ENCODE results near the gene ABTB2. TPM values are rescaled to one million over a fixed set of nuclear protein-coding genes. Genes with fewer than 3 reads are reported as not detected.

Gene ABTB2
- total RNA-seq, 1 donor from 2014 or later = 24.7 TPM

DNA sequence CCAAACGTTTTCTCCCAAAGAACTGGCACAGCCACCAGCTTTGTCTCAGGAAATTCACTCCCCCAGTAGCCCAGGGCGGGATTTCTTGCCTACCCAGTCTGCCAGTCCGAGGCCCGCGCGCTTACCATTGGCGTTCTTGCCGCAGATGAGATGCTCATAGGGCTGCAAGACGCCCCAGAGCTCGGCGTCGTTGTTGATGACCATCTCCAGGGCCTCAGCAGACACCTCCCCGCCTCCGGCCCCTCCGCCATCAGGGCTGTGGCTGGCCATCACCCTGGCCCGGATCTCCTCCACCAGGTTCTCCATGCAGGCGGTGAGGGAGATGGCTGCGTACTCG lies 1.3 kb downstream of the ABTB2 start:
- peaks cover 43% of the 10 kb centered on the region for H3K4me1 ChIP-seq
- peaks cover 46% of the 10 kb centered on the region for H3K27me3 ChIP-seq (ENCODE audit: low read depth)
- peak overlapping the region; percentile 90 for H3K27ac ChIP-seq (replicated peaks)
- peak overlapping the region; percentile 83 for H3K4me3 ChIP-seq
- H3K9me3 ChIP-seq (replicated peaks) = no peaks in the 10 kb centered on the region
- peak; percentile 23 for DNase-seq
- intact Hi-C loops (cut with micrococcal nuclease) = no loop called here
- TF ChIP-seq, protein P1, sequence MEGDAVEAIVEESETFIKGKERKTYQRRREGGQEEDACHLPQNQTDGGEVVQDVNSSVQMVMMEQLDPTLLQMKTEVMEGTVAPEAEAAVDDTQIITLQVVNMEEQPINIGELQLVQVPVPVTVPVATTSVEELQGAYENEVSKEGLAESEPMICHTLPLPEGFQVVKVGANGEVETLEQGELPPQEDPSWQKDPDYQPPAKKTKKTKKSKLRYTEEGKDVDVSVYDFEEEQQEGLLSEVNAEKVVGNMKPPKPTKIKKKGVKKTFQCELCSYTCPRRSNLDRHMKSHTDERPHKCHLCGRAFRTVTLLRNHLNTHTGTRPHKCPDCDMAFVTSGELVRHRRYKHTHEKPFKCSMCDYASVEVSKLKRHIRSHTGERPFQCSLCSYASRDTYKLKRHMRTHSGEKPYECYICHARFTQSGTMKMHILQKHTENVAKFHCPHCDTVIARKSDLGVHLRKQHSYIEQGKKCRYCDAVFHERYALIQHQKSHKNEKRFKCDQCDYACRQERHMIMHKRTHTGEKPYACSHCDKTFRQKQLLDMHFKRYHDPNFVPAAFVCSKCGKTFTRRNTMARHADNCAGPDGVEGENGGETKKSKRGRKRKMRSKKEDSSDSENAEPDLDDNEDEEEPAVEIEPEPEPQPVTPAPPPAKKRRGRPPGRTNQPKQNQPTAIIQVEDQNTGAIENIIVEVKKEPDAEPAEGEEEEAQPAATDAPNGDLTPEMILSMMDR (IDR thresholded peaks at IDR 0.05; ENCODE audit: borderline replicate concordance) = no peak
- H3K36me3 ChIP-seq = no peaks in the 10 kb centered on the region

DNA sequence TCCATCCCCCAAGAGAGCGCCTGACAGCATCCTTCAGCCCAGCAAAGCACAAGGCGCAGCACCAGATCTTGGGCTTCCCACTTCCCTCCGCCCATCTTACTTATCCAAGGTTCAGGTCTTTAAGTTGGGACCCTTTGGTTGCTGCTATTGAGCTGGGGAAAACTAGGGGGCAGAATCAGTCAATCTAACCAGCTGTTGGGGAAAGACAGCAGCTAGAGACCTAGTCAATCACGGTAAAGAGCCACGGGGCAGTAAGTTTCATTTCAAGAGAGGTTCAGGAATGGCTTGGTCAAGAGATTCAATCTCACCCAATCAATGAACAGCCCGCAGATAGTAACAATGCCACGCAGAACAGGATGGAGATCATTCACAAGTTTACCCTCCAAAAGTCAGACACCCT lies 1.7 kb downstream of the ABTB2 start:
- Histone ChIP-seq H3K36me3 (no peaks in the 10 kb centered on the region), H3K4me3 (peak overlapping the region; percentile 83), H3K9me3 (replicated peaks) (no peaks in the 10 kb centered on the region), H3K4me1 (peaks cover 43% of the 10 kb centered on the region), H3K27ac (replicated peaks) (no peak overlapping the region), H3K27me3 (ENCODE audit: low read depth) (peaks cover 42% of the 10 kb centered on the region)
- TF ChIP-seq, protein P1 (IDR thresholded peaks at IDR 0.05; ENCODE audit: borderline replicate concordance) = no peak
- no peak for DNase-seq
- intact Hi-C loops (cut with micrococcal nuclease) = no loop called here

DNA sequence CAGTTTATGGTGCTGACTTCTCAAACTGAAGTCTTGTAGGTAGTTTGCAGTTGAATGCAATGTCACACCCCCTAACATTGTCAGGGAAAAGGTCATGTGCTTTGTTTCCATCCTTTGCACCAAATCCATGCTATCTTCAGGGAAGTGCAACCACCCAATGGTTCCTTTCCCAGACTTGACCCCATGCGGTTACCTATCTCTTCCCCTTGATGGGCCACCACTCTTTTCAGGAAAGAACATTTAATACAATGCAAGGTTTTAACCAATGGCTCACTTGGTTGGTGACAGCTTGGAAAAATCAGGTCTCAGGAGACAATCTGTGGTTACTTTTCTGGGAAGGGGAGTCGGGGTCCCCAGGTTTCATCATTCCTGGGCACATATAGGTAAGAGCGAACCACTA lies 2.1 kb downstream of the ABTB2 start:
- intact Hi-C loops (cut with micrococcal nuclease) = no loop called here
- peaks cover 38% of the 10 kb centered on the region for H3K27me3 ChIP-seq (ENCODE audit: low read depth)
- H3K36me3 ChIP-seq = no peaks in the 10 kb centered on the region
- TF ChIP-seq, protein P1 (IDR thresholded peaks at IDR 0.05; ENCODE audit: borderline replicate concordance) = no peak
- no peak for DNase-seq
- H3K27ac ChIP-seq (replicated peaks) = no peak overlapping the region
- no peaks in the 10 kb centered on the region for H3K9me3 ChIP-seq (replicated peaks)
- peak overlapping the region; percentile 83 for H3K4me3 ChIP-seq
- peaks cover 43% of the 10 kb centered on the region for H3K4me1 ChIP-seq

DNA sequence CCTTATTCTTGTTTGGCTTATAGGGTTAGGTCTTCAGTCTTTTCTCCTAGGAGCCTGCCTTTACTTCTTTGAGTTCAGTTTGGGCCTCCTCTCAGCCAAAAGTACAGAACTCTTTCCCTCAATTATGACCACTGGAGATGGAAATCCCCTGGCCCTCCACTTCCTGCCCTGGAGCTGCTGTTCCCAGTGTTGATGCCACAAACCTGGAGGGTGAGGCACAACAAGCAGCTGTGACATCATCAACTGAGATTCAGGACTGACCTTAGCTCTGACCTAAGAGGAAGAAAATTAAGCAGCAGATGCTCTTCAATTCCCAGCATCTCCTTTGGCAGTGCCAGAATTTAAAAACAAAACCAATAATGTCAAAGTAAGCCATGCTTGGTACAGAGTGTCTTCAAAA lies 3.0 kb downstream of the ABTB2 start:
- no peaks in the 10 kb centered on the region for H3K36me3 ChIP-seq
- H3K4me3 ChIP-seq = peak overlapping the region; percentile 83
- H3K9me3 ChIP-seq (replicated peaks) = no peaks in the 10 kb centered on the region
- peaks cover 51% of the 10 kb centered on the region for H3K4me1 ChIP-seq
- peaks cover 36% of the 10 kb centered on the region for H3K27me3 ChIP-seq (ENCODE audit: low read depth)
- H3K27ac ChIP-seq (replicated peaks) = no peak overlapping the region
- intact Hi-C loops (cut with micrococcal nuclease) = no loop called here
- DNase-seq = no peak
- TF ChIP-seq, protein P1 (IDR thresholded peaks at IDR 0.05; ENCODE audit: borderline replicate concordance) = no peak

DNA sequence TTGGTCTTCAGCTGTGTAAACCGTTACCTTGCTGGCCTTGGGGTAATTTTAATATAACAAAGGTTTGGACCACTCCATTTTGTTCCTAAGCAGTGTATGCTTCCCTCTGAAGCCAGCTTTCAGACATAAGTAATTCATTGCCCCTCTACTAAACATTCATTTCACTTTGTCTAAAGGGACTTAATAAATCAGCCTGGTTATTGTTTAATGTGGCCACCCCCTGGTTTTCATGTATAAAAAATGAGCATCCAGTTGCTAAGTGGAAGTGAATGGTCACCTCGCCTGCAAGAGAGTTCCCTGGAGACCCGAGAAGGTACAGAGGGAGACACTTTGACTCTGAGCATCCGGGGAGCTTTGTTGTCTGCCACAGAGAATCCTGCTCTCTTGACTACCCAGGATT lies 3.9 kb downstream of the ABTB2 start:
- H3K36me3 ChIP-seq = no peaks in the 10 kb centered on the region
- no peaks in the 10 kb centered on the region for H3K9me3 ChIP-seq (replicated peaks)
- TF ChIP-seq, protein P1 (IDR thresholded peaks at IDR 0.05; ENCODE audit: borderline replicate concordance) = no peak
- no peak overlapping the region for H3K27ac ChIP-seq (replicated peaks)
- no peak overlapping the region for H3K4me3 ChIP-seq
- peaks cover 36% of the 10 kb centered on the region for H3K27me3 ChIP-seq (ENCODE audit: low read depth)
- intact Hi-C loops (cut with micrococcal nuclease) = no loop called here
- DNase-seq = no peak
- peaks cover 56% of the 10 kb centered on the region for H3K4me1 ChIP-seq
